ENCODE data around the gene MCFD2.

MCFD2 gene

GRCh38 chr2:46923041-46923528 is 7.5 kb upstream of the MCFD2 start:
- Histone ChIP-seq H3K9me2 (replicated peaks; ENCODE audit: insufficient read depth, low read length) (no peaks in the 10 kb centered on the region), H3F3A (ENCODE audit: insufficient read depth, low read length) (no peaks in the 10 kb centered on the region), H3K4me2 (ENCODE audit: low read depth, low read length) (no peak overlapping the region), H4K20me1 (ENCODE audit: insufficient read depth, low read length) (no peaks in the 10 kb centered on the region), H2AFZ (ENCODE audit: low read length) (no peak overlapping the region), H3K9me3 (replicated peaks; ENCODE audit: insufficient read depth, low read length) (no peaks in the 10 kb centered on the region), H3K27ac (ENCODE audit: low read length) (no peak overlapping the region), H3K79me2 (ENCODE audit: low read length) (peaks cover 31% of the 10 kb centered on the region), H3K4me1 (ENCODE audit: low read length) (peaks cover 5% of the 10 kb centered on the region; the same call in 1 of the 2 replicates), H3K9ac (ENCODE audit: low read length) (no peak overlapping the region), H3K36me3 (replicated peaks; ENCODE audit: insufficient read depth, low read length) (no peaks in the 10 kb centered on the region), H3K4me3 (ENCODE audit: low read length) (no peak overlapping the region), H3K27me3 (replicated peaks; ENCODE audit: insufficient read depth, low read length) (no peaks in the 10 kb centered on the region)
- TF ChIP-seq EZH2phosphoT487 (IDR thresholded peaks at IDR 0.05; ENCODE audit: low read length): no peak
- TF ChIP-seq CTCF (IDR thresholded peaks at IDR 0.05; ENCODE audit: low read length): no peak
- TF ChIP-seq EZH2 (optimal IDR thresholded peaks at IDR 0.05; ENCODE audit: low read depth, low read length): no peak
- DNase-seq: no peak

DNA sequence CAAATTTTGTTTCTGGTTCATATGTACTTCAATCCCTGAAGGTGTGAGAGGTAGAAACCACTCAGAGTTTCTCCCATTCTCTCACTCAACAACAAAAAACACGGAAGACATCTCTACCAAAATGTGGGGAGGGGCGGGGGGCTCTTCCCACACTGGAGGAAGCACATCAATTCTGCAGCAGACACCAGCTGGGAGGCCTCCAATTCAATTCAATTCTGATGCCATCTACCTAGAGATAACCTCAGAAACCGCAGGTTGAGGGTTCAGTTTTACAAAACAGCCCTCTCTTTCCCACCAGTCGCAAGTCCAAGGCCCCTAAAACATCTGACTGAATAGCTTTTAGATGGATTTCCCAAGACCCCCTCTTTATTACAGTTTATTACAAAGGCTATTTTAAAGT is 7.0 kb upstream of the MCFD2 start:
- peaks cover 10% of the 10 kb centered on the region; the same call in 1 of the 2 replicates for H3K4me1 ChIP-seq (ENCODE audit: low read length)
- H3K9ac ChIP-seq (ENCODE audit: low read length): no peak overlapping the region
- H3K9me2 ChIP-seq (replicated peaks; ENCODE audit: insufficient read depth, low read length): no peaks in the 10 kb centered on the region
- no peak for DNase-seq
- H2AFZ ChIP-seq (ENCODE audit: low read length): no peak overlapping the region
- TF ChIP-seq EZH2phosphoT487 (IDR thresholded peaks at IDR 0.05; ENCODE audit: low read length) (no peak), CTCF (IDR thresholded peaks at IDR 0.05; ENCODE audit: low read length) (no peak), EZH2 (optimal IDR thresholded peaks at IDR 0.05; ENCODE audit: low read depth, low read length) (no peak)
- H3K4me2 ChIP-seq (ENCODE audit: low read depth, low read length): no peak overlapping the region
- H3K4me3 ChIP-seq (ENCODE audit: low read length): no peak overlapping the region
- H3K27ac ChIP-seq (ENCODE audit: low read length): no peak overlapping the region
- H3F3A ChIP-seq (ENCODE audit: insufficient read depth, low read length): no peaks in the 10 kb centered on the region
- H4K20me1 ChIP-seq (ENCODE audit: insufficient read depth, low read length): no peaks in the 10 kb centered on the region
- no peaks in the 10 kb centered on the region for H3K36me3 ChIP-seq (replicated peaks; ENCODE audit: insufficient read depth, low read length)
- H3K9me3 ChIP-seq (replicated peaks; ENCODE audit: insufficient read depth, low read length): no peaks in the 10 kb centered on the region
- H3K79me2 ChIP-seq (ENCODE audit: low read length): peaks cover 28% of the 10 kb centered on the region
- no peaks in the 10 kb centered on the region for H3K27me3 ChIP-seq (replicated peaks; ENCODE audit: insufficient read depth, low read length)

GRCh38 chr2:46921676-46922448 is 6.3 kb upstream of the MCFD2 start:
- Histone ChIP-seq H3F3A (ENCODE audit: insufficient read depth, low read length) (no peaks in the 10 kb centered on the region), H3K4me2 (ENCODE audit: low read depth, low read length) (no peak overlapping the region), H3K4me1 (ENCODE audit: low read length) (peaks cover 12% of the 10 kb centered on the region; the same call in 1 of the 2 replicates), H3K9me3 (replicated peaks; ENCODE audit: insufficient read depth, low read length) (no peaks in the 10 kb centered on the region), H2AFZ (ENCODE audit: low read length) (no peak overlapping the region), H3K9me2 (replicated peaks; ENCODE audit: insufficient read depth, low read length) (no peaks in the 10 kb centered on the region), H3K36me3 (replicated peaks; ENCODE audit: insufficient read depth, low read length) (no peaks in the 10 kb centered on the region), H3K27me3 (replicated peaks; ENCODE audit: insufficient read depth, low read length) (no peaks in the 10 kb centered on the region), H3K27ac (ENCODE audit: low read length) (no peak overlapping the region), H4K20me1 (ENCODE audit: insufficient read depth, low read length) (no peaks in the 10 kb centered on the region), H3K9ac (ENCODE audit: low read length) (no peak overlapping the region), H3K79me2 (ENCODE audit: low read length) (peaks cover 26% of the 10 kb centered on the region), H3K4me3 (ENCODE audit: low read length) (no peak overlapping the region)
- TF ChIP-seq EZH2phosphoT487 (IDR thresholded peaks at IDR 0.05; ENCODE audit: low read length): no peak
- TF ChIP-seq EZH2 (optimal IDR thresholded peaks at IDR 0.05; ENCODE audit: low read depth, low read length): no peak
- no peak for DNase-seq

DNA sequence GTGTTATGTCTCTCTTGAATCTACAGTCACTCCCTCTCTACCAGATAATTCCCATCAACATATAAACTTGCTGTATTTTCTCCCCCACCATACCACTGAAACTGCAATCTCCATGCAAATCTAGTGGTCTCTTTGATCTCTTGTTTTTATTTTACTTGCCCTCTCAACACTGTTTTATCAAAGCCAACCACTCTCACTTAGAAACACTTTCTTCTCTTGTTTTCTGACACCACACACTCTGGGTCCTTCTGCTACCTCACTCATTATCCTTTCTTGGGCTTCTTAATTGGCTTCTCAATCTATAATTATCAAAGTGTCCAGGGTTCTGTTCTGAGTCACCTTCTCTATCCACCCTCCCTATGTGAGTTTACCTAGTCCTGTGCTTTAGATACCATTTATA is 2.0 kb upstream of the MCFD2 start:
- H2AFZ ChIP-seq (ENCODE audit: low read length): no peak overlapping the region
- H3K4me1 ChIP-seq (ENCODE audit: low read length): peaks cover 19% of the 10 kb centered on the region
- 0 out of 2 replicates have a peak, but pooled peaks cover 4% of the 10 kb centered on the region for H3F3A ChIP-seq (ENCODE audit: insufficient read depth, low read length)
- peak; percentile 45 for DNase-seq
- H3K36me3 ChIP-seq (replicated peaks; ENCODE audit: insufficient read depth, low read length): no peaks in the 10 kb centered on the region
- TF ChIP-seq EZH2phosphoT487 (IDR thresholded peaks at IDR 0.05; ENCODE audit: low read length) (no peak), EZH2 (optimal IDR thresholded peaks at IDR 0.05; ENCODE audit: low read depth, low read length) (no peak), CTCF (IDR thresholded peaks at IDR 0.05; ENCODE audit: low read length) (no peak)
- H4K20me1 ChIP-seq (ENCODE audit: insufficient read depth, low read length): no peaks in the 10 kb centered on the region
- H3K4me2 ChIP-seq (ENCODE audit: low read depth, low read length): no peak overlapping the region
- no peaks in the 10 kb centered on the region for H3K27me3 ChIP-seq (replicated peaks; ENCODE audit: insufficient read depth, low read length)
- H3K9me3 ChIP-seq (replicated peaks; ENCODE audit: insufficient read depth, low read length): no peaks in the 10 kb centered on the region
- H3K9me2 ChIP-seq (replicated peaks; ENCODE audit: insufficient read depth, low read length): no peaks in the 10 kb centered on the region
- no peak overlapping the region for H3K27ac ChIP-seq (ENCODE audit: low read length)
- H3K9ac ChIP-seq (ENCODE audit: low read length): no peak overlapping the region
- H3K4me3 ChIP-seq (ENCODE audit: low read length): no peak overlapping the region
- H3K79me2 ChIP-seq (ENCODE audit: low read length): peaks cover 33% of the 10 kb centered on the region

Measured in MM.1S (cell line).